Activated CD4-positive, alpha-beta memory T cell treated with anti-CD3 and anti-CD28 coated beads, Interleukin-2, amount 10 ng/mL, durations not matched to agents 7 days and 5 days (primary cell): Measurements from ENCODE around the gene ABTB2. TPM values are rescaled to one million over a fixed set of nuclear protein-coding genes. Genes with fewer than 3 reads are reported as not detected.

Experiments
- CTCF ChIA-PET: fragments of 350-600 bp; sonication (Branson Sonifier 250); formaldehyde crosslinking; loops from one replicate; lab custom pipeline; 2021; ENCODE audit warnings: antibody characterized with exemption, inconsistent platforms; lab: Charles Lee
- POLR2A ChIA-PET: fragments of 350-600 bp; sonication (Branson Sonifier 250); formaldehyde crosslinking; loops from one replicate; lab custom pipeline; 2021; ENCODE audit warnings: antibody characterized with exemption; lab: Charles Lee
- DNase-seq: peaks from one replicate; pipeline ENCODE4 v3.0.0-alpha.2; 2020
- H3K27ac Mint-ChIP-seq: one replicate; pipeline ENCODE4 v1.8.0; 2021; ENCODE audit warnings: mild to moderate bottlenecking, mixed read lengths
- H3K27me3 Mint-ChIP-seq: one replicate; pipeline ENCODE4 v1.8.0; 2021; ENCODE audit warnings: mixed read lengths
- H3K36me3 Mint-ChIP-seq: one replicate; pipeline ENCODE4 v1.8.0; 2021; ENCODE audit warnings: low read depth, mixed read lengths
- H3K4me1 Mint-ChIP-seq: one replicate; pipeline ENCODE4 v1.8.0; 2021; ENCODE audit warnings: mixed read lengths
- H3K4me3 Mint-ChIP-seq: one replicate; pipeline ENCODE4 v1.8.0; 2021; ENCODE audit warnings: mild to moderate bottlenecking, mixed read lengths
- H3K9me3 Mint-ChIP-seq: one replicate; pipeline ENCODE4 v1.8.0; 2021; ENCODE audit warnings: mixed read lengths
- total RNA-seq, 2 experiments: library from RNA; stranded (reverse); gene quantifications; one replicate each; pipeline ENCODE4 v1.2.3, GENCODE V29; 2021

Gene ABTB2
- total RNA-seq, 2 experiments from 2014 or later = 2.3 to 2.7 TPM

DNA sequence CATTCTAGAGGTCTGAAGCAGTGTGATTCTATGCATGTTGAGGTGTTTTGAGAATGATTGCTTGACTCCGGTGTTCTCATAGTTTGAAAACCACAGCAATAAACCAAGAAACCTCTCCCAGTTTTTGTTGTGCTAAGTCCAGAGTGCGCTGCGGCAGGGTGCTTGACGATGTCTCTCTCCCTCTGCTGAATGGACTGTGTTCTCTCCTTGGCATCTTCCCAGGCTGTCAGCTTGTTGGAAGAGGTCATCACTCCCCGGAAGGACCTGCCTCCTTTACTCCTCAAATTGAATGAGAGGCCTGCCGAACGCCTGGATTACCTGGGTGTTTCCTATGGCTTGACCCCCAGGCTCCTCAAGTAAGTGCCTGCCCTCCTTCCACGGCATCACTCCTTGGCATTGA lies 221.4 kb downstream of the ABTB2 start:
- DNase-seq = no peak
- ChIA-PET CTCF (no interaction called here), POLR2A (no interaction called here)
- Mint-ChIP-seq H3K9me3 (no peaks in the 10 kb centered on the region), H3K36me3 (peaks cover 71% of the 10 kb centered on the region), H3K27me3 (no peaks in the 10 kb centered on the region), H3K4me3 (no peak overlapping the region), H3K27ac (peak overlapping the region; percentile 11), H3K4me1 (peaks cover 18% of the 10 kb centered on the region)

DNA sequence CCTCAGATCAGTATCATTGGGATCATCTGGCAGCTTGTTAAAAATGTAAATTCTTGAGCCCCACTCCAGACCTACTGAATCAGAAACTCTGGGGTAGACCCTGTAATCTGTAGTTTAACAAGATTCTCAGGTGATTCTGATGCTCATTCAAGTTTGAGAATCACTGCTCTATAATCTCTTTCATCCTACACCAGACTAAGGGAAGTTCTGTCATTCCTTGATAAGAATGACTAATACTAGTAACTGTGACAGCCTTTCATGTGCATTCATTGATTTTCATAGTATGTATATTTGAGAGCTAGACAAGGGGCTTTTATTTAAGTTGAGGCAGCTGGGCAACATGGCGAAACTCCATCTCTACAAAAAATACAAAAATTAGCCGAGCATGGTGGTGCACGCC lies 222.4 kb downstream of the ABTB2 start:
- CTCF ChIA-PET = no interaction called here
- H3K27me3 Mint-ChIP-seq = no peaks in the 10 kb centered on the region
- no peak overlapping the region for H3K4me3 Mint-ChIP-seq
- H3K4me1 Mint-ChIP-seq = peaks cover 18% of the 10 kb centered on the region
- H3K27ac Mint-ChIP-seq = no peak overlapping the region
- POLR2A ChIA-PET = interaction anchor here (0.6 to 1.6 kb wide), 2 partner anchors 30 to 116 kb away, joined by 3 to 5 read pairs; partner anchors contain the start of gene NAT10
- H3K36me3 Mint-ChIP-seq = peaks cover 66% of the 10 kb centered on the region
- DNase-seq = no peak
- H3K9me3 Mint-ChIP-seq = no peaks in the 10 kb centered on the region

DNA sequence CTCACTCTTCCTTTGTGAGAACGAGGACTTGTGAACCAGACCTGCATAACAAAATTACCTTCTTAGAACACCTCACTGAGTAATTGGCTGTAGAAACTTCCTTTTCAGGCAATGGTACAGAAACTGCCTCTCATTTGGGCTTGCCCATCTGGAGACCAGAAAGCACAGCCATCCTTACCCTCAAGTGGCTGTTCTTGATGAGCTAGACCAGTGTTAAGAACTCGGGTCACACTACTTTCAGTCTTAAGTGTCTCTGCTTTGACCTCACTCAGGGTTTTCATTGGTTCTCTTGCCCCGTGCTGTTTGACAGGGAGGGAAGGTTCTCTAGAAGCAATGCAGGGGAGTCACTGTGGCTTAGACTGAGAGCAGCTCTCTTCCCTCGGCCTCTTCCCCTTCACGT lies 223.0 kb downstream of the ABTB2 start:
- Mint-ChIP-seq H3K27ac (peak overlapping the region; percentile 52), H3K4me3 (no peak overlapping the region), H3K9me3 (no peaks in the 10 kb centered on the region), H3K36me3 (peaks cover 63% of the 10 kb centered on the region), H3K27me3 (no peaks in the 10 kb centered on the region), H3K4me1 (peaks cover 18% of the 10 kb centered on the region)
- POLR2A ChIA-PET = interaction anchor here (0.9 to 1.6 kb wide), 2 partner anchors 30 to 82 kb away, joined by 3 to 5 read pairs; partner anchors contain the start of gene NAT10
- no peak for DNase-seq
- CTCF ChIA-PET = no interaction called here

DNA sequence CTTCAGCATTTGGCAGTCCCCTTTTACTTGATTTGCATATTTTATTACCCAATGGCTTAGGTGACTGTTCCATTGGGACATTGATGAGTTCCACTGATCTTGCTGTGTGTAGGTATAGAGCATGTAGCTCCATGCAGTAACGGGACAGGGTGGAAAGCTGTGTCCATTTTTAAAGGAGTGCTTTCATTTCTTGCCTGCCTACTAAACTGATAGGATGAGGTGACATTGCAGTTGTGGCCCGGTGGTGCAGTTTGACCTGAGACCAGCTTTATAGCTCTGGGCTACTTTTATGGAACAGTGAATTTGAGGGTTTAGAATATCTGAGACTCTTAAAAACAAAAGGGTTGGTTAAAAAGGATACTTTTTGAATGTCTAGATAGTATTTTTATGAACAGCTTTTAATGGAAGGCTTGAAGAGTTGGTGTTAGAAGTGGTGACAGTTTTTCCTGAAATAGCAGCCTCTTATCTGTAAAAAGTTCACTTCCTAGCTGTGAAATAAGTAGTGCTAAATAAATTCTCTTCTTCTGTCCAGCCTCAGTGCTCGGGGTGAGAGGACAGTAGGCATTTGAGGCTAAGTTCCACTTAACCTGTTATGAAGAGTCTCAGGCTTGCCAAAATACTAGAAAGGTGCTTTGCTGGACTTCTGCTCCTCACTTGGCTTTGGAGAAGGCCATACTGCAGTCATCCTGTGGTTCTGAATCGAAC lies 225.4 kb downstream of the ABTB2 start:
- Mint-ChIP-seq H3K4me1 (peaks cover 18% of the 10 kb centered on the region), H3K4me3 (no peak overlapping the region), H3K27me3 (no peaks in the 10 kb centered on the region), H3K27ac (no peak overlapping the region), H3K9me3 (no peaks in the 10 kb centered on the region), H3K36me3 (peaks cover 57% of the 10 kb centered on the region)
- ChIA-PET POLR2A (no interaction called here), CTCF (interaction anchor here (0.9 kb wide), 1 partner anchor 42 kb away, joined by 4 read pairs; no protein-coding TSS in a partner anchor)
- DNase-seq = no peak

DNA sequence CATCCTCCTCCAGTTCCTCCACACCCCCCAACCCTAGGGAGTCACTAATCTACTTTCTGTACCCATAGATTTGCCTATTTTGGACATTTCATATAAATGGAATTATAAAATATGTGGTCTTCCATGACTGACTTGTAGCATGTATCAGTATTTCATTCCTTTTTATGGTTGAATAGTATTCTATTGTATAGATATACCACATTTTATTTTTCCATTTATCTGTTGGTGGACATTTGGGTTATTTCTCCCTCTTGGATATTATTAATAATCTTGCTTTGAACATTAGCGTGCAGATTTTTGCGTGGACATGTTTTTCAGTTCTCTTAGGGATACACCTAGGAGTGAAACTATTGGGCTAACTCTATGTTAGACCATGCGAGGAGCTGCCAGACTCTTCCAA lies 229.0 kb downstream of the ABTB2 start:
- CTCF ChIA-PET = no interaction called here
- POLR2A ChIA-PET = no interaction called here
- peaks cover 54% of the 10 kb centered on the region for H3K36me3 Mint-ChIP-seq

DNA sequence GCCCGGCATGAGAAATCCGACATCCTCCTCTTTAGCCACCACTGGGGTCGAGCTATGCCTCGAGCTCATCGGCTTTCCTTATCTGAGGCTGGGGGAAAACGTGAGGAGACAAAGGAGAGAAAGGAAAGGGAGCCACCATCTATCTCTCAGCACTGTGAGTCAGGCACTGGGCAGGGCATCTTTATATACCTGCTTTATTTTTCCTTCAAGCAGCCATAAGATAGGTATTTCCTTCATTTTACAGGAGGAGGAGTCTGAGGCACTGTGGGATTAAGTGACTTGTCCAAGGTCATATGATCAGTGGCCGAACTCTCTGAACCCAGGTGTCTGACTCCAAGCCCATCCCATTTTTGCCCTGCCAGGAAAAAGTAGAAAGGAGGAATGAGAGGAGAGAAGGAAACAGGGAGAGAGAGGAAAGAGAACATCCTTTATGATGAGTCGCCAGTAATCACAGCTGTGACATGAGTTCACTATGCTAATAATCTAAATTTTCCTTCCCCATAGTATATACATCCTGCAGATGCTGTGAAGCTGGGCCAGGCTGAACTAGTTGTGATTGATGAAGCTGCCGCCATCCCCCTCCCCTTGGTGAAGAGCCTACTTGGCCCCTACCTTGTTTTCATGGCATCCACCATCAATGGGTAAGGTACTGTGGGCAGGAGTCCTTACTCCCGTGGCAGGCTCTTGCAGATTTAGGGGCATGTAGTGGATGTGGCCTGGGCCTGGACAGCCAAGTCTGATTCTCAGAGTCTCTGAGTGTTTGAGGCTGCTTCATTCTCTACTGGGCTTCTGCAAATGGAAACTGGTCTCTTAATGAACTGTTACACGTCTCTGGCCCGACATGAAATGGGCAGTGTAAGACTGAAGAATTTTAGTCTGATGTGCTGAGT lies 230.6 kb downstream of the ABTB2 start:
- no peak overlapping the region for H3K4me3 Mint-ChIP-seq
- no peaks in the 10 kb centered on the region for H3K9me3 Mint-ChIP-seq
- H3K36me3 Mint-ChIP-seq = peaks cover 56% of the 10 kb centered on the region
- no peak overlapping the region for H3K27ac Mint-ChIP-seq
- no peaks in the 10 kb centered on the region for H3K27me3 Mint-ChIP-seq
- DNase-seq = no peak
- POLR2A ChIA-PET = no interaction called here
- no peaks in the 10 kb centered on the region for H3K4me1 Mint-ChIP-seq
- CTCF ChIA-PET = interaction anchor here (0.7 to 1.0 kb wide), 2 partner anchors 14 to 21 kb away, joined by 3 to 4 read pairs; partner anchors contain the start of gene NAT10

More for the DNA sequence above, 229.0 kb downstream of the ABTB2 start:
- Mint-ChIP-seq H3K4me1 (no peaks in the 10 kb centered on the region), H3K9me3 (no peaks in the 10 kb centered on the region), H3K27ac (no peak overlapping the region), H3K27me3 (no peaks in the 10 kb centered on the region), H3K4me3 (no peak overlapping the region)
- no peak for DNase-seq

DNA sequence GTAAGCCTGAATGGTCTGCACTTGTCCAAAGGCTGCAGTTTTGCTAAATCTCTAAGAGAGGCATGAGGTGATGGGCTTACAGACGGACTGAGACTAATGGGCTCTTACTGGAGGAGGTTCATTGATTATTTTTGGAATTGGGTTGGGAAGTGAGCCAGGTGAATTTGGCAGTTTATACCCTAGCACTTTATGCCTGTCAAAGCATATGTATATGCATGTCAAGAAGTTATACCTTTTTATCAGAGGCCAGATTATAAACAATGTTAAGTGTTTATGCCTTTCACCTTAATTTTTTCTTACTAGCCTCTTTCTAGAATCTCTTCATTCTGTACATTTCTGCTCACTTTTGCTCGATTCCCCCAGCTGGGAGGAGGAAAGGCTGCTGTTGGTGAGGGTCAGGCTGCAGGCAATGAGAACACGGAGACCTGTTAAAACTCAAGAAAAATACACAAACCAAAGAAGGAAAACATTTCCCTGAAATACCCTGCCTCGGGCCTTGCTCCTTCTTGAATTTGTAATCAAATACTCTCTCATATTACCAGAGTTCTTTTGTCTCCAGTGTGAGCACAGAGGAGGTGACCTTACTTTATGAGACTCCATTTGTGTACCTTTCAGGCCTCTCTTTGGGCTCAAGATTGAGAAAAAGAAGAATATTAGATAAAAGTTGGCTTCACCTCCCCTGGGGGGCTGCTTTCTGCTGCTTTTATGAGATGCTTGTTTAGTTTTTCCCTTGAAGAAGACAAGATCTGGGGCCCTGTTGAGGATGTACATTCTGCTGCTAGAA lies 232.7 kb downstream of the ABTB2 start:
- POLR2A ChIA-PET = no interaction called here
- Mint-ChIP-seq H3K9me3 (no peaks in the 10 kb centered on the region), H3K4me1 (no peaks in the 10 kb centered on the region), H3K27me3 (no peaks in the 10 kb centered on the region), H3K27ac (no peak overlapping the region), H3K4me3 (no peak overlapping the region), H3K36me3 (peaks cover 56% of the 10 kb centered on the region)
- CTCF ChIA-PET = no interaction called here
- no peak for DNase-seq

DNA sequence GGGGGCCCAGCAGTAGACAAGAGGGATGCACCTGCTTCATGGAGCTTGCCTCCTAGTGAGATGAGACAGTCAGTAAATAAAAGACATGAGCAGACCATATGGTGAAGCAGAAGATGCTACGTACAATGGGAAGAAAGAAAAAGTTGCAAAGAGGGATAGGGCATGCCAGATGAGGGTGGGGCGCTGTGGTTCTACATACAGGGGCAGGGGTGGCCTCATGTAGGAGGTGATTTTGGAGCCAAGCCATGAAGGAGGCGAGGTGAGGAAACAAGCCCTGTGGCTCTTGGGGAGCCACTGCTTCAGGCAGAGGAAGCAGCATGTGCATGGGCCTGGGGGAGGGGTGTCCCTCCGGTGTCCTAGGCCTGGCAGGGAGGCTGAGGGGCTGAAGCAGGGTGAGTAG lies 237.2 kb downstream of the ABTB2 start:
- Mint-ChIP-seq H3K27me3 (no peaks in the 10 kb centered on the region), H3K27ac (no peak overlapping the region), H3K4me3 (no peak overlapping the region), H3K36me3 (peaks cover 69% of the 10 kb centered on the region), H3K4me1 (no peaks in the 10 kb centered on the region), H3K9me3 (no peaks in the 10 kb centered on the region)
- no peak for DNase-seq
- ChIA-PET CTCF (no interaction called here), POLR2A (no interaction called here)

DNA sequence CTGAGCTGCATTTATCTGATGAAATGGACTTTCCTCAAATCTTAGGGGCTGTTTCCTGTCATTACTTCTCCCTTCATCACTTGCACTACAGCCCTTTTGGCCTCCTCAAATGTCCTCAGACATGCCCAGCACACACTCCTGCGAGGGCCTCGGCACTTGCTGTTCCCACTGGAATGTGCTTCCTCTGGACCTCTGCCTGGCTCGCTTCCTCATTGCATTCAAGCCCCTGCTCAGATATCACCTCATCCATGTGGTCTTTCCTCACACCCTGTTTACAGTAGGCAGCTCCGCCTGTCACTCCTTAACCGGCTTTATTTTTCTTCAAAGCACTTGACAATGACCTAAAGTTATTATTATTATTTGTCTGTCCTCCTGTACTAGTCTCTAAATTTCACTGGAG lies 243.3 kb downstream of the ABTB2 start:
- peaks cover 69% of the 10 kb centered on the region for H3K36me3 Mint-ChIP-seq
- no peaks in the 10 kb centered on the region for H3K9me3 Mint-ChIP-seq
- H3K27me3 Mint-ChIP-seq = no peaks in the 10 kb centered on the region
- ChIA-PET POLR2A (interaction anchor here (2.9 kb wide), 1 partner anchor 8 kb away, joined by 15 read pairs; the partner anchor contains the start of gene NAT10), CTCF (no interaction called here)
- peaks cover 3% of the 10 kb centered on the region for H3K4me1 Mint-ChIP-seq
- no peak overlapping the region for H3K27ac Mint-ChIP-seq
- DNase-seq = no peak
- no peak overlapping the region for H3K4me3 Mint-ChIP-seq

GRCh38 chr11:34114014-34114413 lies 243.8 kb downstream of the ABTB2 start:
- Mint-ChIP-seq H3K9me3 (no peaks in the 10 kb centered on the region), H3K36me3 (peaks cover 71% of the 10 kb centered on the region), H3K27ac (no peak overlapping the region), H3K27me3 (no peaks in the 10 kb centered on the region), H3K4me3 (no peak overlapping the region), H3K4me1 (peaks cover 8% of the 10 kb centered on the region)
- ChIA-PET POLR2A (interaction anchor here (2.9 kb wide), 1 partner anchor 8 kb away, joined by 15 read pairs; the partner anchor contains the start of gene NAT10), CTCF (interaction anchor here (0.9 kb wide), 1 partner anchor 13 kb away, joined by 3 read pairs; no protein-coding TSS in a partner anchor)
- DNase-seq = no peak

- Mint-ChIP-seq H3K27ac (no peak overlapping the region), H3K27me3 (no peaks in the 10 kb centered on the region), H3K4me1 (peaks cover 26% of the 10 kb centered on the region), H3K4me3 (no peak overlapping the region), H3K9me3 (no peaks in the 10 kb centered on the region), H3K36me3 (peaks cover 60% of the 10 kb centered on the region)
- DNase-seq = no peak
- ChIA-PET POLR2A (no interaction called here), CTCF (no interaction called here)
These were observed 246.0 kb downstream of the ABTB2 start for GRCh38 chr11:34111722-34112270.

GRCh38 chr11:34105957-34106504 lies 251.8 kb downstream of the ABTB2 start:
- no peaks in the 10 kb centered on the region for H3K9me3 Mint-ChIP-seq
- peak overlapping the region; percentile 96 for H3K4me3 Mint-ChIP-seq
- H3K27ac Mint-ChIP-seq = peak overlapping the region; percentile 96
- peaks cover 44% of the 10 kb centered on the region for H3K36me3 Mint-ChIP-seq
- CTCF ChIA-PET = interaction anchor here (0.6 to 2.4 kb wide), 10 partner anchors 18 to 1089 kb away, joined by 3 to 14 read pairs (median 4); partner anchors contain the start of gene ABTB2
- POLR2A ChIA-PET = interaction anchor here (0.7 to 6.8 kb wide), 17 partner anchors 9 to 1021 kb away, joined by 3 to 108 read pairs (median 7); partner anchors contain the start of genes ABTB2 and CAPRIN1
- DNase-seq = no peak
- H3K27me3 Mint-ChIP-seq = no peaks in the 10 kb centered on the region
- peaks cover 58% of the 10 kb centered on the region for H3K4me1 Mint-ChIP-seq
